H1 (cell line): ENCODE measurements around the gene COX7A2. TPM values are rescaled to one million over a fixed set of nuclear protein-coding genes. Genes with fewer than 3 reads are reported as not detected.
A peak's percentile ranks its signal among the peaks of the same experiment; 100 is the strongest.

ENCODE experiments used
- CTCF ChIA-PET: fragments of 300-600 bp; sonication (Branson Sonifier 250); formaldehyde crosslinking; loops from one replicate; lab custom pipeline; 2021; ENCODE audit not compliant: partially characterized antibody; lab: Charles Lee
- POLR2A ChIA-PET: fragments of 300-600 bp; sonication (Branson Sonifier 250); formaldehyde crosslinking; loops from one replicate; lab custom pipeline; 2021; ENCODE audit warnings: inconsistent platforms; ENCODE audit not compliant: partially characterized antibody; lab: Charles Lee
- DNase-seq, 2 experiments: peaks; one replicate each; pipeline versions ENCODE4 v3.0.0 to v3.0.0-alpha.2; 2010 to 2022; ENCODE audit warnings: low spot score in 2 of 2, low read depth in 1 of 2, mixed read lengths in 1 of 2
- FAIRE-seq: peaks from 2 replicates; lab custom pipeline; 2011; peaks lifted over from hg19 to GRCh38; lab: Jason Lieb, UNC
- H2AFZ ChIP-seq: 2 replicates; pipeline ENCODE4 v1.8.1; 2012; ENCODE audit warnings: low read length, inconsistent platforms
- H2AK5ac ChIP-seq: 2 replicates; pipeline ENCODE4 v1.6.1; 2013; ENCODE audit warnings: low read depth, low read length
- H2BK120ac ChIP-seq: replicated peaks from 2 replicates; pipeline ENCODE3; 2013; ENCODE audit warnings: low read depth, low read length, inconsistent platforms
- H2BK12ac ChIP-seq: 2 replicates; pipeline ENCODE4 v1.6.1; 2013; ENCODE audit warnings: low read depth, low read length
- H2BK15ac ChIP-seq: 2 replicates; pipeline ENCODE4 v1.6.1; 2013; ENCODE audit warnings: low read length
- H2BK20ac ChIP-seq: 2 replicates; pipeline ENCODE4 v1.6.1; 2013; ENCODE audit warnings: low read length
- H2BK5ac ChIP-seq: 2 replicates; pipeline ENCODE4 v1.6.1; 2013; ENCODE audit warnings: low read depth, low read length
- H3K14ac ChIP-seq: 2 replicates; pipeline ENCODE4 v1.6.1; 2013; ENCODE audit warnings: inconsistent platforms; ENCODE audit not compliant: insufficient read length
- H3K18ac ChIP-seq: 2 replicates; pipeline ENCODE4 v1.6.1; 2013; ENCODE audit warnings: low read length; ENCODE audit errors: extremely low read depth
- H3K23ac ChIP-seq: 2 replicates; pipeline ENCODE4 v1.6.1; 2013; ENCODE audit warnings: inconsistent platforms; ENCODE audit not compliant: insufficient read length
- H3K23me2 ChIP-seq: 2 replicates; pipeline ENCODE4 v1.6.1; 2013; ENCODE audit warnings: low read depth, low read length
- H3K27ac ChIP-seq: 2 replicates; pipeline ENCODE4 v1.6.1; 2011; ENCODE audit warnings: low read depth, low read length, inconsistent platforms
- H3K27me3 ChIP-seq, 4 experiments: replicated peaks in 1 of 4; 1 replicate in 1 of 4; 2 replicates in 3 of 4; pipeline versions ENCODE4 v1.6.1 to v1.8.1; 2011 to 2013; ENCODE audit warnings: low read length in 3 of 4, mild to moderate bottlenecking in 3 of 4, inconsistent platforms in 2 of 4, mixed read lengths in 2 of 4, moderate library complexity in 1 of 4; ENCODE audit not compliant: control insufficient read depth in 3 of 4, insufficient read depth in 3 of 4; ENCODE audit errors: extremely low read depth in 1 of 4
- H3K36me3 ChIP-seq, 4 experiments: 2 replicates each; pipeline versions ENCODE4 v1.6.1 to v1.8.1; 2011 to 2013; ENCODE audit warnings: mild to moderate bottlenecking in 4 of 4, low read length in 3 of 4, moderate library complexity in 2 of 4, control low read depth in 1 of 4, inconsistent platforms in 1 of 4; ENCODE audit not compliant: insufficient read depth in 4 of 4, control insufficient read depth in 2 of 4
- H3K4ac ChIP-seq: replicated peaks from 2 replicates; pipeline ENCODE3; 2013; ENCODE audit warnings: low read length, low read depth, mixed read lengths, inconsistent platforms; ENCODE audit not compliant: insufficient read length
- H3K4me1 ChIP-seq, 4 experiments: replicated peaks in 1 of 4; 1 replicate in 1 of 4; 2 replicates in 3 of 4; pipeline versions ENCODE4 v1.6.1 to v1.8.1; 2011 to 2013; ENCODE audit warnings: low read length in 3 of 4, inconsistent platforms in 2 of 4, mixed read lengths in 1 of 4; ENCODE audit not compliant: insufficient read depth in 4 of 4, control insufficient read depth in 3 of 4
- H3K4me2 ChIP-seq, 2 experiments: 2 replicates each; pipeline versions ENCODE4 v1.6.1 to v1.8.1; 2011 to 2013; ENCODE audit warnings: low read depth in 2 of 2, low read length in 2 of 2, control low read depth in 1 of 2, inconsistent platforms in 1 of 2, mild to moderate bottlenecking in 1 of 2; ENCODE audit not compliant: insufficient read depth in 1 of 2
- H3K4me3 ChIP-seq, 4 experiments: fragments of 200-600, 300-600 bp in 1 of 4; sonication (generic), shearing (Covaris generic), sonication (Bioruptor Twin) in 1 of 4; 2 replicates each; pipeline versions ENCODE4 v1.5.1 to v1.8.1; 2011 to 2016; ENCODE audit warnings: low read length in 4 of 4, low read depth in 3 of 4, control low read depth in 2 of 4, inconsistent platforms in 2 of 4, mild to moderate bottlenecking in 2 of 4, mixed read lengths in 1 of 4, moderate library complexity in 1 of 4; ENCODE audit not compliant: insufficient read depth in 2 of 4; ENCODE audit errors: extremely low read depth in 1 of 4
- H3K56ac ChIP-seq: replicated peaks from 2 replicates; pipeline ENCODE3; 2013; ENCODE audit warnings: low read depth, mild to moderate bottlenecking, mixed read lengths, low read length, inconsistent platforms; ENCODE audit not compliant: insufficient read length
- H3K79me1 ChIP-seq: 2 replicates; pipeline ENCODE4 v1.6.1; 2013; ENCODE audit warnings: low read depth, low read length, control low read depth
- H3K79me2 ChIP-seq, 2 experiments: 2 replicates each; pipeline versions ENCODE4 v1.6.1 to v1.8.1; 2012 to 2013; ENCODE audit warnings: low read length in 2 of 2, mild to moderate bottlenecking in 2 of 2, inconsistent platforms in 1 of 2; ENCODE audit not compliant: insufficient read depth in 2 of 2, control insufficient read depth in 1 of 2
- H3K9ac ChIP-seq, 4 experiments: replicated peaks in 1 of 4; 1 replicate in 1 of 4; 2 replicates in 3 of 4; pipeline versions ENCODE4 v1.6.1 to v1.8.1; 2011 to 2013; ENCODE audit warnings: low read depth in 3 of 4, low read length in 3 of 4, control low read depth in 2 of 4, mild to moderate bottlenecking in 2 of 4, moderate library complexity in 2 of 4, inconsistent platforms in 1 of 4; ENCODE audit errors: extremely low read depth in 1 of 4
- H3K9me3 ChIP-seq, 2 experiments: 2 replicates each; pipeline versions ENCODE4 v1.6.1 to v1.8.1; 2012 to 2013; ENCODE audit warnings: mild to moderate bottlenecking in 2 of 2, moderate library complexity in 2 of 2, control low read depth in 1 of 2, inconsistent platforms in 1 of 2, low read depth in 1 of 2, low read length in 1 of 2, mixed read lengths in 1 of 2; ENCODE audit not compliant: insufficient read depth in 2 of 2
- H4K20me1 ChIP-seq, 2 experiments: replicated peaks in 1 of 2; 2 replicates each; pipeline versions ENCODE3 to v1.8.1; 2011 to 2013; ENCODE audit warnings: inconsistent platforms in 2 of 2, low read length in 2 of 2, mild to moderate bottlenecking in 1 of 2; ENCODE audit not compliant: insufficient read depth in 2 of 2, control insufficient read depth in 1 of 2
- H4K5ac ChIP-seq: 2 replicates; pipeline ENCODE4 v1.6.1; 2013; ENCODE audit warnings: low read length, low read depth, mixed read lengths, inconsistent platforms; ENCODE audit not compliant: insufficient read length
- H4K8ac ChIP-seq: 2 replicates; pipeline ENCODE4 v1.8.0; 2013; ENCODE audit warnings: mild to moderate bottlenecking, moderate library complexity, low read length, inconsistent platforms; ENCODE audit not compliant: insufficient read depth; ENCODE audit errors: extremely low read depth
- H4K91ac ChIP-seq: replicated peaks from 2 replicates; pipeline ENCODE3; 2013; ENCODE audit warnings: low read length, mixed read lengths, inconsistent platforms; ENCODE audit not compliant: insufficient read length
- ATF2 ChIP-seq: IDR thresholded peaks from 2 replicates; pipeline ENCODE4 v1.6.1; 2012; ENCODE audit warnings: low read length, inconsistent platforms
- CEBPB ChIP-seq: IDR thresholded peaks from 2 replicates; pipeline ENCODE4 v1.6.1; 2012; ENCODE audit warnings: low read depth, low read length
- CHD2 ChIP-seq: IDR thresholded peaks from 2 replicates; pipeline ENCODE4 v1.6.1; 2012; ENCODE audit warnings: low read length, improper control_type of control experiment
- EGR1 ChIP-seq: IDR thresholded peaks from 2 replicates; pipeline ENCODE4 v1.6.1; 2011; ENCODE audit warnings: low read depth, low read length, borderline replicate concordance
- HDAC2 ChIP-seq, 2 experiments: fragments of 300-600 bp in 1 of 2; sonication (generic) in 1 of 2; IDR thresholded peaks; 2 replicates each; pipeline ENCODE4 v1.6.1; 2011 to 2012; ENCODE audit warnings: low read depth in 2 of 2, low read length in 2 of 2, mild to moderate bottlenecking in 2 of 2, moderate library complexity in 2 of 2, borderline replicate concordance in 1 of 2, inconsistent platforms in 1 of 2
- JUND ChIP-seq: IDR thresholded peaks from 2 replicates; pipeline ENCODE4 v1.6.1; 2011; ENCODE audit warnings: mild to moderate bottlenecking, improper control_type of control experiment, low read length
- MAFK ChIP-seq: IDR thresholded peaks from 2 replicates; pipeline ENCODE4 v1.6.1; 2012; ENCODE audit warnings: low read depth, mild to moderate bottlenecking, improper control_type of control experiment, low read length
- NANOG ChIP-seq: IDR thresholded peaks from 2 replicates; pipeline ENCODE4 v1.6.1; 2011; ENCODE audit warnings: low read length, low read depth, mild to moderate bottlenecking, inconsistent platforms; ENCODE audit not compliant: insufficient read depth, poor library complexity, severe bottlenecking
- SRF ChIP-seq: IDR thresholded peaks from 2 replicates; pipeline ENCODE4 v1.6.1; 2011; ENCODE audit warnings: mild to moderate bottlenecking, low read depth, low read length, moderate library complexity
- TAF1 ChIP-seq: IDR thresholded peaks from 2 replicates; pipeline ENCODE4 v1.6.1; 2011; ENCODE audit warnings: mild to moderate bottlenecking, low read depth, low read length
- WGBS, 2 experiments: shearing (Covaris generic) in 1 of 2; methylation state at CpG; one replicate each; pipeline versions ENCODE4 v1.1.6 to v1.1.7; 2013 to 2015; ENCODE audit warnings: low lambda C conversion rate in 2 of 2, mixed read lengths in 2 of 2, inconsistent platforms in 1 of 2, low coverage in 1 of 2, missing lambda C conversion rate in 1 of 2; ENCODE audit not compliant: insufficient replicate concordance in 2 of 2, insufficient coverage in 1 of 2, insufficient read length in 1 of 2; ENCODE audit errors: extremely low coverage in 1 of 2, missing lambda C conversion rate in 1 of 2; 5-methylcytosine and 5-hydroxymethylcytosine counted together
- polyA plus RNA-seq, 7 experiments: library from polyadenylated mRNA; depleted of rRNA in 3 of 7; stranded (reverse) in 5 of 7; unstranded in 2 of 7; fragments of >200 nt in 5 of 7; fragments of 200-250 nt in 2 of 7; gene quantifications; 1 replicate in 5 of 7; 2 replicates in 1 of 7; 4 replicates in 1 of 7; pipeline versions ENCODE4 v1.2.1 to v1.2.3, GENCODE V29; 2011 to 2013; ENCODE audit warnings: missing spikeins in 2 of 7, mixed read lengths in 2 of 7
- total RNA-seq: library from RNA; stranded (reverse); fragmentation: NEBNext Ultra II Directional; extraction: Animal tissue kit (Norgen Biotek cat#: 25700); gene quantifications from 2 replicates; pipeline ENCODE4 v1.2.1, GENCODE V29; 2021

The COX7A2 gene
- total and polyA plus RNA-seq, 2 of the 8 experiments (the other 6 are each of a cell fraction or from before 2014, with no cell fraction given), result 262 to 468 TPM

GRCh38 chr6:75284632-75285282, 41.2 kb upstream of the COX7A2 start, which contains the start of gene TMEM30A:
TSS of gene TMEM30A (minus strand) at chr6:75284792. CDS start at chr6:75284638, 154 bp downstream.
- ChIA-PET CTCF (interaction anchor here (0.6 to 2.4 kb wide), 8 partner anchors 9 to 244 kb away, joined by 4 to 7 read pairs (median 4); no protein-coding TSS in a partner anchor), POLR2A (interaction anchor here (0.7 to 2.2 kb wide), 10 partner anchors 9 to 318 kb away, joined by 3 to 11 read pairs (median 6); partner anchors contain the start of genes COL12A1, COX7A2 and SENP6)
- H2BK20ac ChIP-seq, result no peak within 1 kb of the TSS
- peak within 1 kb of the TSS; percentile 22; the same call in 1 of the 2 replicates for H2BK15ac ChIP-seq
- H3K4me1 ChIP-seq, result peaks cover 0 to 10% (median 0%) of the 10 kb centered on the region in 4 experiments; a peak in 2 of 7 replicates
- FAIRE-seq (peak; percentile 99), DNase-seq (peak; percentile 93 to 98)
- H2AFZ ChIP-seq, result no peak within 1 kb of the TSS; the same call in 1 of the 2 replicates
- H4K91ac ChIP-seq, result no peak within 1 kb of the TSS
- H3K27ac ChIP-seq, result peak within 1 kb of the TSS; percentile 44; the same call in 1 of the 2 replicates
- no peak within 1 kb of the TSS for H2BK120ac ChIP-seq
- peak within 1 kb of the TSS; percentile 85 to 92 for H3K4me2 ChIP-seq
- H3K23ac ChIP-seq, result no peak within 1 kb of the TSS
- no peaks in the 10 kb centered on the region for H3K9me3 ChIP-seq
- WGBS, 2 experiments, result 1% methylated on average over 51 of the region's 55 CpGs; no CpG with 5 or more reads in 1 of the 2 experiments
- H4K20me1 ChIP-seq, result peaks cover 2 to 4% of the 10 kb centered on the region in 2 experiments
- no peaks in the 10 kb centered on the region for H3K27me3 ChIP-seq
- H3K56ac ChIP-seq, result peak within 1 kb of the TSS; percentile 39
- no peaks in the 10 kb centered on the region for H3K23me2 ChIP-seq
- peak within 1 kb of the TSS; percentile 36 for H3K4ac ChIP-seq
- H3K79me2 ChIP-seq, result peaks cover 16 to 46% of the 10 kb centered on the region in 2 experiments
- peak within 1 kb of the TSS; percentile 74 to 99 (median 98) for H3K4me3 ChIP-seq
- H2BK5ac ChIP-seq, result peak within 1 kb of the TSS; percentile 87; the same call in 1 of the 2 replicates
- peak within 1 kb of the TSS; percentile 77; the same call in 1 of the 2 replicates for H4K8ac ChIP-seq
- peak within 1 kb of the TSS; percentile 64 to 75 (median 67) for H3K9ac ChIP-seq
- no peaks in the 10 kb centered on the region for H3K36me3 ChIP-seq
- no peak within 1 kb of the TSS for H2AK5ac ChIP-seq
- H3K79me1 ChIP-seq, result 0 out of 2 replicates have a peak, but pooled peaks cover 3% of the 10 kb centered on the region
- H3K14ac ChIP-seq, result no peak within 1 kb of the TSS
- H3K18ac ChIP-seq, result 0 out of 2 replicates have a peak within 1 kb of the TSS, but pooled peaks have one; percentile 13
- H4K5ac ChIP-seq, result peak within 1 kb of the TSS; percentile 18
- H2BK12ac ChIP-seq, result no peak within 1 kb of the TSS; the same call in 1 of the 2 replicates
- TF ChIP-seq CHD2 (no peak), ATF2 (no peak), SRF (no peak), MAFK (no peak), JUND (no peak), TAF1 (peak; percentile 85), EGR1 (no peak), HDAC2 (IDR thresholded peaks at IDR 0.05; ENCODE audit: borderline replicate concordance in 1 of 2, low read depth in 2 of 2, low read length in 2 of 2) (0 out of 4 replicates have a peak, but pooled peaks of 1 of the 2 experiments have one; percentile 23), CEBPB (no peak), NANOG (no peak)
